BE2C (cell line): ENCODE measurements around the gene TRMT5. TPM values are rescaled to one million over a fixed set of nuclear protein-coding genes. Genes with fewer than 3 reads are reported as not detected.
A peak's percentile ranks its signal among the peaks of the same experiment; 100 is the strongest.

ENCODE experiments used
- DNase-seq: peaks from one replicate; pipeline ENCODE4 v3.0.0-alpha.2; 2020
- H3K27me3 ChIP-seq: fragments of 250-450 bp; sonication (Bioruptor Pico); 2 replicates; pipeline ENCODE4 v1.5.1; 2020; ENCODE audit warnings: mild to moderate bottlenecking
- H3K36me3 ChIP-seq: fragments of 250-450 bp; sonication (Bioruptor Pico); 2 replicates; pipeline ENCODE4 v1.5.1; 2020; ENCODE audit warnings: mild to moderate bottlenecking
- H3K4me1 ChIP-seq: fragments of 250-450 bp; sonication (Bioruptor Pico); 2 replicates; pipeline ENCODE4 v1.5.1; 2020
- H3K4me3 ChIP-seq: 2 replicates; pipeline ENCODE4 v1.5.1; 2011; ENCODE audit warnings: low read depth, low read length
- H3K9me3 ChIP-seq: fragments of 250-450 bp; sonication (Bioruptor Pico); 2 replicates; pipeline ENCODE4 v1.5.1; 2020
- polyA plus RNA-seq: library from polyadenylated mRNA; unstranded; fragments of >200 nt; gene quantifications from one replicate; pipeline ENCODE4 v1.2.1, GENCODE V29; 2012; ENCODE audit warnings: low read depth, missing spikeins; ENCODE audit not compliant: insufficient read length, insufficient read depth
- TF ChIP-seq, protein P1 (sequence below): IDR thresholded peaks from 2 replicates; pipeline ENCODE4 v1.5.1; 2012; ENCODE audit warnings: mild to moderate bottlenecking, low read depth, low read length

The TRMT5 gene, protein sequence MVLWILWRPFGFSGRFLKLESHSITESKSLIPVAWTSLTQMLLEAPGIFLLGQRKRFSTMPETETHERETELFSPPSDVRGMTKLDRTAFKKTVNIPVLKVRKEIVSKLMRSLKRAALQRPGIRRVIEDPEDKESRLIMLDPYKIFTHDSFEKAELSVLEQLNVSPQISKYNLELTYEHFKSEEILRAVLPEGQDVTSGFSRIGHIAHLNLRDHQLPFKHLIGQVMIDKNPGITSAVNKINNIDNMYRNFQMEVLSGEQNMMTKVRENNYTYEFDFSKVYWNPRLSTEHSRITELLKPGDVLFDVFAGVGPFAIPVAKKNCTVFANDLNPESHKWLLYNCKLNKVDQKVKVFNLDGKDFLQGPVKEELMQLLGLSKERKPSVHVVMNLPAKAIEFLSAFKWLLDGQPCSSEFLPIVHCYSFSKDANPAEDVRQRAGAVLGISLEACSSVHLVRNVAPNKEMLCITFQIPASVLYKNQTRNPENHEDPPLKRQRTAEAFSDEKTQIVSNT
- 22.7 TPM for polyA plus RNA-seq

DNA sequence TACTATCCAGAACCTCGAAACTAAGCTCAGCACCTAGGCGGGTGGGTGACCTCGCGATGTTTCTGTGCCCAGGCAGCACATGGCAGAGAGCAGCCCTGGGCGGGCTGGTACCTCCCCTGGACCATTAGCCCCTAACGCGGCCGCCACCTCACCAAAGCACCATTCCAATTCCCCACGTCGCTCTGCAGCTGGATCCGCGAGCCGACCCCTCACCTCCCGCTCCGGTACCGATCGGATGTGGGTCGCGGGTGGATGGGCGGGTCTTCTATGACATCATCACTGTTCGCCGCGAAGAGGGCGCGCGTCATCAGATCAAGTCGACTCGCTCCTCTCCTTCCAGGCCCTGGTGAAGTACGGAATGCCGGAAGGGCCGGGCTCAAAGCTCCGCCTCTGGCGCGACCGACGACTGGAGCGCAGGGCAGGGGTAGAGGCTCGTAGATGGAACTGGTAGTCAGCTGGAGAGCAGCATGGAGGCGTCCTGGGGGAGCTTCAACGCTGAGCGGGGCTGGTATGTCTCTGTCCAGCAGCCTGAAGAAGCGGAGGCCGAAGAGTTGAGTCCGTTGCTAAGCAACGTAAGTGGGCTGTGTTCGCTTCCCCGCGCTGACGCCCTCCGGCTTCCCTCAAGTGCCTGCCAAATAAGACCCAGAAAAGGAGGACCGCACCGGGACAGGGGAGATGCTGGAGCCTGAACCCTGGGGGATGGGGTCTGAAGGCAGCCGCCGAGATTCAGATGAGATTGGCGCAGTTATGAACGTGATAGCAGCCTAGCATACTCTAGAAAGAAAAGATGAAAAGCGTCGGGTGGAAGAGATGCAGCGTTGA lies at the start of gene TRMT5, which contains the start of gene SLC38A6:
TSS of gene TRMT5 (minus strand) at position 269 of the 822 bp plus-strand sequence. CDS start at position 163, 106 bp downstream.
TSS of gene SLC38A6 (plus strand) at position 435 of the 822 bp plus-strand sequence. CDS start at position 468, 33 bp downstream.
- Histone ChIP-seq H3K27me3 (no peaks in the 10 kb centered on the region), H3K4me1 (peaks cover 4% of the 10 kb centered on the region; the same call in 1 of the 2 replicates), H3K4me3 (peak within 1 kb of the TSS; percentile 96), H3K9me3 (no peaks in the 10 kb centered on the region), H3K36me3 (peaks cover 8% of the 10 kb centered on the region)
- TF ChIP-seq, protein P1, sequence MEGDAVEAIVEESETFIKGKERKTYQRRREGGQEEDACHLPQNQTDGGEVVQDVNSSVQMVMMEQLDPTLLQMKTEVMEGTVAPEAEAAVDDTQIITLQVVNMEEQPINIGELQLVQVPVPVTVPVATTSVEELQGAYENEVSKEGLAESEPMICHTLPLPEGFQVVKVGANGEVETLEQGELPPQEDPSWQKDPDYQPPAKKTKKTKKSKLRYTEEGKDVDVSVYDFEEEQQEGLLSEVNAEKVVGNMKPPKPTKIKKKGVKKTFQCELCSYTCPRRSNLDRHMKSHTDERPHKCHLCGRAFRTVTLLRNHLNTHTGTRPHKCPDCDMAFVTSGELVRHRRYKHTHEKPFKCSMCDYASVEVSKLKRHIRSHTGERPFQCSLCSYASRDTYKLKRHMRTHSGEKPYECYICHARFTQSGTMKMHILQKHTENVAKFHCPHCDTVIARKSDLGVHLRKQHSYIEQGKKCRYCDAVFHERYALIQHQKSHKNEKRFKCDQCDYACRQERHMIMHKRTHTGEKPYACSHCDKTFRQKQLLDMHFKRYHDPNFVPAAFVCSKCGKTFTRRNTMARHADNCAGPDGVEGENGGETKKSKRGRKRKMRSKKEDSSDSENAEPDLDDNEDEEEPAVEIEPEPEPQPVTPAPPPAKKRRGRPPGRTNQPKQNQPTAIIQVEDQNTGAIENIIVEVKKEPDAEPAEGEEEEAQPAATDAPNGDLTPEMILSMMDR = no peak
- peak; percentile 94 for DNase-seq

DNA sequence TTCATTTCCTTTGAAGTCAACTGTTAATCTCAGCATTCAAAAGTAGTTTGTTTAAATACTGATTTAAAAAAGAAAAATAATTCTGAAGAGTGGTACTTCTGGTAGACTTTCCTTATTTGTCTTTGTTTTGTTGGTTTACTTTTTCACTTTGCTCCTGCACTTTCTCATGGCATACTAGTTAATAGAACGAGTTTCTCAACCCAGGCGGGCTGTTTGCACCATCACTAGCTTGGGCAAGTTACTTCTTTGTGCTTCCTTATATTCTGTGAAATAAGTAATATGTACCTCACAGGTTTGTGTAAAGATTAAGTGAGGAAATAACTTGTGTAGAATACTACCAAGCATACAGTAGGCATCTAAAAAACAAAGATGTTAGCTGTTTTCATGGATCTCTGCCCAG lies 45.6 kb upstream of the TRMT5 start:
- no peaks in the 10 kb centered on the region for H3K9me3 ChIP-seq
- no peaks in the 10 kb centered on the region for H3K27me3 ChIP-seq
- TF ChIP-seq, protein P1 = no peak
- no peaks in the 10 kb centered on the region for H3K36me3 ChIP-seq
- no peak for DNase-seq
- H3K4me3 ChIP-seq = no peak overlapping the region
- H3K4me1 ChIP-seq = no peaks in the 10 kb centered on the region

DNA sequence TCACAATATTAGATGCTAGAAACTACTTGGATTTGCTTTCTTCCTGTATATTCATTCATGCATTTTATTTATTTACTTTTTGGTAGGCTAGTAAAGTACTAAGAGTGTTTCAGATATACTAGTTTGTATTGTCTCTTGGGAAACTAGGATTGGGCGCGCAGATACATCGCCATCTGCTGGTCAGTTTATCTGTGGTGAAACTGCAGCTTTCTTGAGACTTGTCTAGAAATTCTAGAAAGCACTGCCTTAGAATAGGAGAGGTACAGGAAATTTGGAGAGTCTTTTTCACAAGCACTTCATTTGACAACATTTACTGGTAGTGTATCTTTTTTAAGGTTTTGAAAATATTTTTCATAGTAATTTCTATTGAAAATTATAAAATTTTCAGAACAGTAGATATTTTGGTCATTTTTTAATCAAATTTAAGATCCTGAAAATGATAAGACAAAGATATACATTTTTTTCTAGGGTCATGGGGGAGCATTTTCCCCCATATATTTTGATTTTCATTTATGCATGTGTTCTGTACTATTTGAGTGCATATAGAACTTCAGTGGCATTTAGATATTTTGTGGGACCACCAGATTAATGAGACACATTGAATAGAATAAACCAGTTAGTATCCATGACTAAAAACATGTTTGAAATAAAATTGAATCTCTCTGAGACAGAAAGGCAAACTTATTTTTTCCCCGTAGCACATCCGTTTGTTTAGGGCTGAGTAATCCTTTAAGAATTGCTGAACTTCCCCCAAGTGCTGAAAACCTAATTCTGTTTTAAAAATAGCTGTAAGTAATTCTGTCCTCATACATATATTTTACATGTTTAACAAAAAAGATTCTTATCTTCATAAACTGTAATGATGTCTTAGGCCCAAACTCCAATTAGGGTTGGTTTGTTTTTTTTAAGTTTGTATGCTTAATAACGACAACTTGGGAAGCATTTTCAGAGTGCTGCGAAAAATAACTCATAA lies 44.7 kb upstream of the TRMT5 start:
- Histone ChIP-seq H3K27me3 (no peaks in the 10 kb centered on the region), H3K4me1 (no peaks in the 10 kb centered on the region), H3K4me3 (no peak overlapping the region), H3K36me3 (no peaks in the 10 kb centered on the region), H3K9me3 (no peaks in the 10 kb centered on the region)
- TF ChIP-seq, protein P1 = peak; percentile 98
- peak; percentile 49 for DNase-seq

DNA sequence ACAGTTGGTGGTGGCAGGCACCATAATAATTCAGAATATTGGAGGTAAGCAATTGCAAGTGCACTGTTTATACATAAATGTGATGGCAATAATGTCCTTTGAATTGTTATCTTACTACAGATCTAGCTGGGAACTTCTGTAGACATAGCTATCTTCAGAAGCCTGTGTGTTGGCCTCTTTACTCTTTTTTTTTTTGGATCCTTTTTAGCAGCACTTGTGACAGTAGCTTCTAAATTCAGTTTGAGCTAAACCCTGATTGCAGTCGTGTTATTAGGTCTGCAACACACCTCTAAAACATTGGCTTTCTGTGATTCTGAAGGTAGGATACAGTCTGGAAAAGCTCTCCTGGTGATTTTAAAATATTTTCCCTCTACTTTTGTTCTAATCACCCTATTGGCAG lies 38.7 kb upstream of the TRMT5 start:
- no peaks in the 10 kb centered on the region for H3K27me3 ChIP-seq
- no peaks in the 10 kb centered on the region for H3K36me3 ChIP-seq
- TF ChIP-seq, protein P1 = no peak
- no peak for DNase-seq
- no peaks in the 10 kb centered on the region for H3K9me3 ChIP-seq
- H3K4me1 ChIP-seq = no peaks in the 10 kb centered on the region
- H3K4me3 ChIP-seq = no peak overlapping the region

DNA sequence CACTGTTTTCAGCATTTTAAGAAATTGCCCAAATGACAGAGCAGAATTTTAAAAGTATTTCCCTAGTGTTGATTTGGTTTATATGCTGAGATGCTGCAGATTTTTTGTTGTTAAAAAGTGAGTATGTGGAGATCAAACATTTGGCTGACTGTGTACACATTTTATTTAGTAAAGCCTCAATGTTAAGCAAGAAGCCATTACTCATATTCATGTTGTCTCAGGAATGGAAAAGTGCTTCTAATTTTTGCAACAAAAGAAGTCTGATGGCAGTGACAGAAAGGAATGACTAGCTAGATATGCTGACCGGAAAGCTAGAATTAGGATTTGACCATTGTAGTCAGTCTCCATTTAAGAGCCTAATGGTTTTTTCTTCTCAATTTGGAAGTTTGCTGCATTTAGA lies 22.7 kb upstream of the TRMT5 start:
- H3K9me3 ChIP-seq = no peaks in the 10 kb centered on the region; the same call in 1 of the 2 replicates

More for the DNA sequence above, 22.7 kb upstream of the TRMT5 start:
- no peak for DNase-seq
- Histone ChIP-seq H3K4me3 (no peak overlapping the region), H3K36me3 (no peaks in the 10 kb centered on the region), H3K27me3 (no peaks in the 10 kb centered on the region), H3K4me1 (no peaks in the 10 kb centered on the region)
- TF ChIP-seq, protein P1 = no peak
